Stimulated activated CD4-positive, alpha-beta T cell treated with anti-CD3 and anti-CD28 coated beads, TNF-alpha, amount 100 ng/mL, for 1 hour (primary cell): ENCODE results near the gene CHKB.
"Not testable (repeated sequence)": the region's sequence is repeated elsewhere in the genome, so short reads cannot be mapped to it uniquely, and the experiment has no call there.

ENCODE experiments used
- DNase-seq, 3 donors: peaks; one replicate each; pipeline ENCODE4 v3.0.0-alpha.2; 2020; ENCODE audit warnings: low read depth in 3 of 3, low spot score in 1 of 3

Gene CHKB, protein sequence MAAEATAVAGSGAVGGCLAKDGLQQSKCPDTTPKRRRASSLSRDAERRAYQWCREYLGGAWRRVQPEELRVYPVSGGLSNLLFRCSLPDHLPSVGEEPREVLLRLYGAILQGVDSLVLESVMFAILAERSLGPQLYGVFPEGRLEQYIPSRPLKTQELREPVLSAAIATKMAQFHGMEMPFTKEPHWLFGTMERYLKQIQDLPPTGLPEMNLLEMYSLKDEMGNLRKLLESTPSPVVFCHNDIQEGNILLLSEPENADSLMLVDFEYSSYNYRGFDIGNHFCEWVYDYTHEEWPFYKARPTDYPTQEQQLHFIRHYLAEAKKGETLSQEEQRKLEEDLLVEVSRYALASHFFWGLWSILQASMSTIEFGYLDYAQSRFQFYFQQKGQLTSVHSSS

DNA sequence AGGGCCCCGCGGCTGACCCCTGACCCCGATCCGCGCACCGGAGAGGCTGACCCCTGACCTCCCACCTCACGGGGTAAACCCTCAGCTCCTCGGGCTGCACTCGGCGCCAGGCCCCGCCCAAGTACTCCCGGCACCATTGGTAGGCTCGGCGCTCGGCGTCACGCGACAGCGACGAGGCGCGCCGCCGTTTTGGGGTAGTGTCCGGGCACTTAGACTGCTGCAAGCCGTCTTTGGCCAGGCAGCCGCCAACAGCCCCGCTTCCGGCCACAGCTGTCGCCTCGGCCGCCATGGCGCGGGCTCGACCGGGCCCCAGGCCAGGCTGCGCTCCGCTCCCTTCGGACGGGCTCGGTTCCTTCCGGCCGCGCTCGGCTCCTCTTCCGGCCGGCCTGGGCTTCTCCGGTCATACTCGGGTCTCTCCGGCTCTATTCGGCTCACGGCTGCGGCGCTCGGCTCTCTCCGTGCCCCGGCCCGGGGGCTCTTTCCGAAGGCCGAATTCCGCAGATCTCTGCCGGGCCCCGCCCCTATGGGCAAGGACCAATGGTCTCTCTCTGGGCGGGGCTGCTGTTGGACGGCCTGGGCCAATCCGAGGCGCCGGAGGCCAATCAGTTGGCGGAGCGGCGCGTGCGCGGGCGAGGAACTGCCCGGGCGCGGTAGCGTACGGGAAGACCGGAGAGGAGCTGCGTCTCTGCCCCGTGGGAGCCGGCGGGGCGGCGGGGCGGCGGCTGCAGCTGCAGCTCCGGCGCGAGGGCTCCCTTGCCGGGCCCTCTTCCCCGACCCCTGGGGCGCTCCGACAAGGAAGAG, at the start of gene CHKB:
Gene CHKB (minus strand): TSS at position 357 of the 801 bp plus-strand sequence. CDS start 68 bp downstream, at position 289.
- DNase-seq: peak; percentile 94 to 96 (median 95)

DNA sequence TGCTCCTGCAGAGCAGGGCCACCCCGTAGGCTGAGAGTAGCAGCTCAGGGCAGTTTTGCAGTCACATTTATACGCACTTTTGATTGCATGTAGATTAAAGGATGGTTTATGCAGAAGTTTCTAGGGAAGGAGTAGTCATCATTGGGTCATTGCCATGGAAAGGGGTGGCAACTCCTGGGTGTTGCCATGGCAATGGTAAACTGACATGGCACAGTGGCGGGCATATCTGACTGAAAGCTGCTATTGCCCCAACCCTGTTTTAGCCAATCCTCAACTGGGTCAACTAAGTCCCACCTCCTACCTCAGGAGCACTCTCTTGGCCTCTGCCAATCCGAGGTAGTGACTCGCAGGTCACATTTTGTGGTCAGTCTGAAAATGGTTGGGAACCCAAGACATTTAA, 47.7 kb upstream of the CHKB start:
- no peak for DNase-seq

DNA sequence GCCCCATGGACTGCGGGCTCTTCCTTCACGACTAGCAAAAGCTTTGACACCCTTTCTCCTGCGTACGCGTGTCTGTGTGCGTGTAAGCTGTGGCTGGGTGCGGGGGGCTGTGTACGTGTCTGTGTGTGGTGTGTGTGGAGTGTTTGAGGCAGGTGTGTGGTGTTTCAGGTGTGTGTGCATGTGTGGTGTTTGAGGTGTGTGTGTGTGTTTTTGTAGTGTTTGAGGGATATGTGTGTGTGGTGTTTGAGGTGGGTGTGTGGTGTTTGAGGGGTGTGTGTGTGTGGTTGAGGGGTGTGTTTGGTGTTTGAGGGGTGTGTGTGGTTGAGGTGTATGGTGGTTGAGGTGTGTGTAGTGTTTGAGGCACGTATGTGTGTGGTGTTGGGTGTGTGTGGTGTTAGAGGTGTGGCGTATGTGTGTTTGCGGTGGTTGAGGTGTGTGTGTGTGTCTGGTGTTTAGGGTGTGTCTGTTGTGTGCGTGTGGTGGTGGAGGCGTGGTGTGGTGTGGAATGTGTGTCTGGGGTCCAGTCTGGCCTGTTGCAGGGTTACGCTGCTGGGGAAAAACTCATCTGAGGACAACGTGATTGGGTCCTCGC, 46.0 kb upstream of the CHKB start:
- no peak for DNase-seq

- DNase-seq: peak; percentile 43 to 59 (median 54)
Observed at GRCh38 chr22:50627642-50628542, 45.2 kb upstream of the CHKB start, which contains the start of gene ARSA. TSS of gene ARSA (minus strand) at chr22:50628152. CDS start at chr22:50627779, 373 bp downstream.

- DNase-seq: no peak
Observed at GRCh38 chr22:50626850-50627641, 44.4 kb upstream of the CHKB start.

DNA sequence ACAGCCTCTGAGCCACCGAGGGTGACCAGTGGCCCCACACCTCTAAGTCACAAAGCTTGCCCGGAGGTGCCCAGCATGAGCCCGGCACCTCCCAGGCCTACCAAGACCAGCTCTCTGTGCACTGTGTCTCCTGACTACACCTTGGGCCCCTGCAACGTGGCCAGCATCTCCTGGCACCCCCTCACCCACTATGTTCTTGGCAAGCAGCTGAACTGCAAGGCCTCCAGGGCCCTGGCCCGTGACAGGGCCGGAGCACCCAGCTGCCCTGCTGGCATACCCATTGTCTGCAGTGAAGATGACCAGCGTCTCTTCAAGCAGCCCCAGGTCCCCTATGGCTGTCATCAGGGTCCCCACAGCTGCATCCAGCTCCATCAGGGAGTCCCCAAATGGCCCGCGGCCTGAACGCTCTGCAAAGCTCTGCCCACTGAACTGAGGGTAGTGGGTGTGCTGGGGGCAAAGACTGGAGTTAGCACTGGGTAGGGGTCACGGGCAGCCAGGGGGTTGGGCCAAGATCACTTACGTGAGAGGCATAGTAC, 43.7 kb upstream of the CHKB start:
- no peak for DNase-seq

GRCh38 chr22:50625568-50626313, 43.1 kb upstream of the CHKB start:
- DNase-seq: no peak

GRCh38 chr22:50625131-50625567, 42.5 kb upstream of the CHKB start:
- DNase-seq: no peak

GRCh38 chr22:50624347-50625130, 41.9 kb upstream of the CHKB start:
- no peak for DNase-seq

- no peak for DNase-seq
Observed at GRCh38 chr22:50622723-50623327, 40.2 kb upstream of the CHKB start.

DNA sequence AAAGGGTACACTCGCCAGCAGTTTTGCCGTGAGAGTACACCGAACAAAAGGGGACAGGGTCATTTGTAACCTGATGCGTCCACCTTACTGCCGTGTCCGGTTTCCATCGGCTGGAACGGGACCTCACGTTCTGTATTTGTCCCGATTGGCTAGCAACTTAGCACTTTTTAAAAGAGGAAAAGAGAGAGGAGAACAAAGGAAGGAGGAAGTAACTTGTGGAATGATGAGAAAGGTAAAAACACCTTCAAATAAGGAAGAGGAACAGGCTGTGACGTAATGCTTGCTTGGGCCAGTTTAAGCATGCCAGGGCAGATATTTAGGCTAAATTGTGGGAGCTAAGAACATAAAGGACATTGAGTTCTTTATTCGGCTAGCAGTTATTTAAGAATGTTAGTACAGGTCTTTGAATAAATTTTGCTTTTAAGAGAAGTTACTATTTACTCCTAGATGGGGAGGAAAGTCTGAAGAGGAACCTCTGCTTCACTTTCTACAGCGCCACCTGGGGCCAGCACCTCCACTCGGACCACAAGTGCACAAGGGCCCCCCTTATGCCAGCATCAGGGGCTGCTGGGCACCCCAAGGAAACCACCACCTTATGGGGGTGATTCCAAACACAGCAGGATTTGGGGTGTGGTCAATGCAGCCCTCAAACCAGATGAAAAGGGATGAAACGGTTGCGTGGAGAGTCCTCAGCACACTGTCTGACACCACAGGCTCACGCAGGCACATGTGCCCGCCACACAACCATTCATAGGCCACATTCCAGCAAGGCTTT, 39.5 kb upstream of the CHKB start:
- no peak for DNase-seq

- DNase-seq: no peak
Observed at GRCh38 chr22:50621356-50621880, 38.8 kb upstream of the CHKB start.

DNA sequence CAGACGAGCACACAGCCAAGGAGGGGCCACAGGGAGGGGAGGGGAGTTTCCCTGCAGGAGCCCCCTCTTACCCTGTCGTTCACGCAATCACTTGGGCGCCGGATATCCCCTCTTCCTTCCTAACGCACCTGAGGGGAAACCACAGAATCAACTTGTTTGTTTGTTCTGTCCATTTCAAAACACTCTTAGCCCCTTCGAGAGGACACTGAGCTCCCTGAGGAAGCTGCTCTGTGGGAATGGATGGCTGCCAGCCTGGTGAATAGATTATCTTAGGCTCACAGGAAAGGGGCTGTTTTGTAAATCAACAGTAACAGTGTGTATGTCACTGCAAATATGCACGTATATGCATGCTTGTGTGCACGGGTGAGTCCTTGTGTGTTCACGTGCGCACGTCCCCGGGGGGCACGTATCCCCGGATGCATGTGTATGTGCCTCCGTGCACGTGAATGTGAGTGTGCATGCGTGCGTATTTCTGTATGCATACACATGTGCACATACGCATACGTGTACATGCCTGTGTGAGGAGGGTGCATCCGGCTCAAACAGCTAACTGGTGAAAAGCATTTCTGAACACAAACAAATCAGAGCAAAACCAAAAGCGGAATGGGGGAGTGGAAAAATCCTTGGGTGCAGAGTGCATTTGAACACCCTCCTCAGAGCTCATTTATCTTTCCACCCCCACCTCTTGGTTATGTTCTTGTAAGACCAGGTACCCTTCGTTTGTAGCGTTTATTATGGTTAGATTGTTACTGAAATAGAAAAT, 38.1 kb upstream of the CHKB start:
- peak in 2 of 3 donors; percentile 67 for DNase-seq

DNA sequence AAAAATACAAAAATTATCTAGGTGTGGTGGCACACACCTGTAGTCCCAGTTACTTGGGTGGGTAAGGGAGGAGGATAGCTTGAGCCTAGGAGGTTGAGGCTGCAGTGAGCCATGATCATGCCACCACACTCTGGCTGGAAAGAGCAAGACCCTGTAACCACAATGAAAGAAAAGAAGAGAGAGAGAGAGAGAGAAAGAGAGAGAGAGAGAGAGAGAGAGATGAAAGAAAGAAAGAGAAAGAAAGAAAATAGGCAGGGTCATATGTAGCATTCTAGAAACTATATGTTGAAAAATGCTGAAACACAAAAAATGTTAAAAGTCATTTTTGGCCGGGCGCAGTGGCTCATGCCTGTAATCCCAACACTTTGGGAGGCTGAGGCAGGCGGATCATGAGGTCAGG, 31.6 kb upstream of the CHKB start:
- DNase-seq: not testable (repeated sequence)

DNA sequence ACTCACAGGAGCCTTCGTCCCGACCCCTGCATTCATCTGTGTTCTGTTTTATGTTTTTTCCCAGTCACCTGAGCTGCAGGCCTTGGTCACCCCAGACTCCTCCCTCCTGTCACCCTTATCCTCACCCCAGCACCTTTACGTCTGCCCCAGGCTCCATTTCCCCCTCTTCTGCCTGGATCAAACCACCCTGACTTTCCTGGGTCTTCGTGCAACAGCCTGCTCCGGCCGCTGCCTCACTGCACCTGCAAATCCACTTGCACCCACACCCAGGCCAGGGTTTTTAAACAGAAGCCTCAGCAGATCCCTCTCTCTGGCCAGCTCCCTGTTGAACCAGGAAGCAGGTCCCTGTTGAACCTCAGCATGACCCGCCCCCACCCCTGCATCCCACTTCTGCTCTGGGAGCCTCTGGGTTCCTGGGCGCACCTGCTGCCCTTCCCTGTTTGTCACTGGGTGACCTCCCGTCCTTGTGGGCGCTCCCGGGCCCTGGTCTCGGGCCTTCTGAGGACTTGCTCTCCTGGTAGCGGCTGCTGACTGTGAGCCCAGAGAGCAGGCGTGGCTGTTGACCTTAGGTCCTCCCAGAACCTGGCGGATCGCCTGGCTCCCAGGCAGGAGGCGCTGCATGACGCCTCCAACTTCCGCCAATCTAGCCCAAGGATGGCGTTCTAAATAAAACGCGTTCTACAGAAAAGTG, 30.8 kb upstream of the CHKB start:
- no peak for DNase-seq
